Skeletal muscle cell (primary cell): ENCODE results near the gene CTNND2.

ENCODE experiments used
- DNase-seq: peaks from one replicate; pipeline ENCODE4 v3.0.0-alpha.2; 2010; ENCODE audit warnings: low read depth
- H3K4me3 ChIP-seq: 2 replicates; pipeline ENCODE4 v1.5.1; 2011; ENCODE audit warnings: low read depth, mild to moderate bottlenecking, control low read depth, low read length, moderate library complexity

Gene CTNND2

DNA sequence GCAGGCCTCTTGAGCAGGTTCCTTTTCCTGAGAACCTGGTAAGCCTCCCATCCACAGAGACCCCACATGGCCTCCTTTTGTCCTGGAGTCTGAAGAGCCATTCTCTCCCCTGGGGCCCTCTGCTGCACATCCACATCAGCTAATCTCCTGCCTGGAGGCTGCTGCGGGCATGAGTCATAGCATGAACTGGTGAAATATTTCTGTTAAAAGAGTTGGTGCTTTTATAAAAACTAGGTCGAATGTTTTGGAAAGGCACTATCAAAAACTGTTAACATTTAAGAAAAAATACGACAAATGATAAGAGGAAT, 399.4 kb downstream of the CTNND2 start:
- no peak overlapping the region for H3K4me3 ChIP-seq
- DNase-seq = peak; percentile 4

DNA sequence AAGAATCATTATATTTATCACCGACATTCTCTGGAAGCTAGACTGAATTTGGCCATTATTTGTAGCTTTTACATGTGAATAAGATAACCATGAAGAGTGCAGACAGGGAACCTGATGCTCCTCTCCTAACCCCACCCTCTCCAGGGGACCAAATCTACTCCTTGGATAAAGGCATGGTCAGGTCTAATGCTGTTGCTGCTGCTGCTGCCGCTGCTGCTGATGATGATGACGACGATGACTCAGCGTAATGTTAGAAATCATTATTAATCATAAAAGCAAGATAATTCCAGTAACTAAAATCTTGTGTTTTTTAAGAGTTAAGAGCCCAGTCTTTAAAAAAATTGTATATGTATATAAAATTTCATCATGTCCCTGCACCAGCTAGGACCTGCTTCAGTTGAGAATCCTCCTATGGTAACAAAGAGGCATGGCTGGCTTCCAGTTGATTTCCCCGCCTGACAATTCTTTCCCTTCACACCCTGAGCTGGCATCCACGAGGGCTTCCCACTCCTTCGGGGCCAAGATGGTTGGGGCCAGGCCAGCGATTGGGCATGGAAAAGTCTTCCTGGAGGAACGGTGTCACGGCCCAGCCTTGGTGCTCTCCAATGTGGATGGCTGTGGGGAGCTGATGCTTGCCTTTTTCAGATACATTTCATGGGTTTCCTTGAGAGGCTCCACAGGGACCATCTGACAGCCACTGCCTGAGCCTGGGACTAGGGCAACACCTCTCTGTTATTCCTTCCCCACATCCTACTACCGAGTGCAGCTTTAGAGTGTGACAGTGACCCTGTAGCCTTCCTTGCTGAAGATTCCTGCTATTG, 400.0 kb downstream of the CTNND2 start:
- no peak overlapping the region for H3K4me3 ChIP-seq

DNA sequence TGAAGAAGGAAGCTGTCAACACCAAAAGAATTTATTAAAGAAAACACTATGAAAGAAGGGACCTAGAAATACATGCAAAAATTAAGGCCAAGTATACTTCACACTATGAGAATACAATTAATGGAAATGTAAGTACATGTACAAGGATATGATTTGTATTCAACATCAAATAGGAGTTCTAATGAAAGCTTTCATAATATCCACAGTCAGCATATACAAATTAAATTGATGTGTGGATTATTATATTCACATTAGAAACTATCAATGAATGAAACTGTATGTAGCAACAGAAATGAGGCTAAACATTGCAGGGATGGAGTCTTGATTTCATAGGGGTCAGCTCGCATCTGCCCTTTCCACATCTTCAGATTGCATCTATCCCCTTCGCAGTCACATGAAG, 401.5 kb downstream of the CTNND2 start:
- no peak for DNase-seq
- H3K4me3 ChIP-seq = no peak overlapping the region

More for the DNA sequence above, 400.0 kb downstream of the CTNND2 start:
- no peak for DNase-seq

DNA sequence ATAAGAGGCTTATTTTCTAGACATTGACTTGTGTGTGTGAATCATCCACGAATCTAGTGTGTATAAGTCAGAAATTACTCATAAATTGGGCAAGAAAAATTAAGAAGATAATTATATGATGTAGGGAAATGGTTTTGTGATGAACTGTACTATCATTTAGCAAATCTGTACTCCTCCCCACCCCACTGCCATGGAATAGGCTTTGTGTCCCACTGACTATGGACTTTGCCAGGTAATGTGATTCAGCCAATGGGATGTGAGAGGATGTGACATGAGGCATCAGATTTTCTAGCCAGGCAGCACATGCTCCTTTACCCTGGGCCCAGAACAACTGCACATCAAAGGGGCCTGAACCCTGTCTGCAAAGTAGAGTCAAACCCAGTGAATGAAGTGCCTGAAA, 406.6 kb downstream of the CTNND2 start:
- DNase-seq = no peak
- H3K4me3 ChIP-seq = no peak overlapping the region

DNA sequence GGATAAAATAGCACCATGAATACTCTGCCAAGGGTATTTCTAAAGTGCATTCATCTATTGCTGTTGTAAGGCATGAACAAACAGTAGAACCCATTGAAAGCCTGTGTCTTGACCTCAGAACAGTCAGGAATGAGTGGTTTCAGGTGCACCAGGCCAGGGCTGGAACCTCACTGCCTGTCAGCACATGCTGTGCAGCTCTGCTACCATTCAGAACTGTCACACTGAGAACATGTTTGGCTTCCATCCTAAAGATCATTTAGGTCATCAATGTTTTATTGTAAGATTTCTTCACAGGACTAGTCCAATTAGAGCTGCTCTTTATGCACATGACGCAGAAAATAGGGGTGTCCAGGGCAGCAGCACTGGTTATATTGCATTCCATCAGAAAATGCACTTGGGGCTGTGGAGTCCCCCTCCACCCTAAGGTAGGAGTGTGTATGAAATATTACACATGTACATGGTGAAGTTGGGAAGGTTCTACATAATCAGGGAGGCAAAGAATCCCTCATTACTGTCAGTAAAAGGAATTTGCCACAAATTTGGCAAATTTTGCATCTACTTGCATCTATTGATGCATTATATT, 408.0 kb downstream of the CTNND2 start:
- no peak overlapping the region for H3K4me3 ChIP-seq
- DNase-seq = no peak

DNA sequence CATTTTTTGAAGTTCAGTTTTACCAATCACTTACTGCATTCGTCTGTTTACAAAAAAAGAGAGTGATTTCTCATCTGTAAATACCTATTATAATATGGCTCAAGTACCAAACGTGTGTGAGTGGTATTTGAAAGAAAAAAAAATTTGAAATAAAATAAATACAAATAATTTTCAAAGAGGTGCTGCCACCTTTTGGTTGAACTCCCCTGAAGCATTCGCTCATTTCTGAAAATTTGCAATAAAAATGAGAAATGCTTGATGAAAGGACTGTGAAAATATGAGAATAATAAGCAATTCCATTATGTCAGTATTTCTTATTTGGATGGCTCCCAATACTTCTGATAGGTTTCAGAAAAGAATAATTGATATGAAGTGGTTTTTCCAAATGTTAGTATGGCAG, 409.9 kb downstream of the CTNND2 start:
- DNase-seq = no peak
- no peak overlapping the region for H3K4me3 ChIP-seq

DNA sequence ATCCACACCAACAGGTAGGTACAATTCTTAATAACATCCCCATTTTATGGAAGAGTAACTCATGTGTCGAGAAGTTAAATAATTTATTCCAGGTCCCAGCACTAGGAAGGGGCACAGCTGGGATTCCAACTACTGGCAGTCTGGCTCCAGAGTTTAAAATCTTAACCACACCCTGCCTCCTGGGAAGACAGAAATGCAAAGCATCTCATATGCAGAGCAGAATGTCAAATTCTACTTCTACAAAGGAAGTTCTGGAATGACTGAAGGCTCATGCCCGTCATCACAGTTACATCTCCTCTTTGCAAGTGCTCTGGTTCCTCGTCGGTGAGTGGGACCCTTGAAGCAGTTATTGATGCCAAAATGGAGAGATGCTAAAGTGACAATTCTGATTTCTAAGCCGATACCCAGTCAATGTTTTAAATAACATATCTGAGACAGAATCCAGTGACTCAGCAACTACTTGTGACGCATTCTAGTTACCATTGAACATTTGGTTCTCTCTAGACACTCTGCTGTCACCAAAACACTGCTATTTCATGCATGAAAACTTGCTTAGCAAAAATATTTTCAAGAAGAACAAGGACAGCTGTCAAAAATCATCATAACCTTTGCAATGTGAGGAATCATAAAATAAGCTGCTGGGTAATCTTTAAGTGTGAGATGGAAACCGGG, 412.7 kb downstream of the CTNND2 start:
- H3K4me3 ChIP-seq = no peak overlapping the region
- no peak for DNase-seq

DNA sequence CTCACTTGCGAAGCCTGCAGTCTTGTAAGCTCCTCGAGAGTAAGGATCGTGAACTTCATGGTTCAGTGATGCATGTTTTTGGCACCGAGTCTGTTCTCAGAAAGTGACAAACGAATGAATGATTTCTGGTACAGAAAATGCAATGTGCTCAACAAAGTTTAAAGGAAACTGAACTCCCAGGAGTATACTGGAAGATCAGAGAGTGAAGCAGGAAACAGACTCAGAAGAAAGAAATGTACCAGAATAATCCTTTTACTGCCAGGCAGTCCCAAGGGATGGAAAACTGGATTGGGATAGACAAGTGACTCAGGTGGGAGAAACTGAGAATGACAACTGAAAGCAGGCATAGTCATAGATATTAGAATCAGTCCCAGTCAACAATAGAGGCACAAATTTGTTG, 420.6 kb downstream of the CTNND2 start:
- peak; percentile 78 for DNase-seq
- H3K4me3 ChIP-seq = no peak overlapping the region

DNA sequence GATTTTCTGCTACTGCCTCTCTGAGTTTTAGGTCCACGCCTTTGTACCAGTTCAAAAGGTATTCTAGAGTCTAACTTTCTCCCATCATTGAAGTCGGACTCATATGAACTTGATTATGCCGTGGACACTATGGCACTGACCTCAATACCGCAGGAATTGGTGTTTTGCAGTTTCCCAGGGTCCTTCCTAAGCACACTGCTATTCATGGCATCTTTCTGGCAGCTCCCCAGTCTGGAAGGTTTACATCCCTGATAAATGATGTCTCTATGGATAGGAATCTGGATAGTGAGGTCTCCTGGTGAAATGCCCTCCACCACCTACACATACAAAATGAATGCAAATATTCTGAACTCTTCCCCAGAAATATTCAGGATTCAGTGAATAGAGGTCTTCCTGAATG, 422.2 kb downstream of the CTNND2 start:
- peak; percentile 5 for DNase-seq
- no peak overlapping the region for H3K4me3 ChIP-seq

DNA sequence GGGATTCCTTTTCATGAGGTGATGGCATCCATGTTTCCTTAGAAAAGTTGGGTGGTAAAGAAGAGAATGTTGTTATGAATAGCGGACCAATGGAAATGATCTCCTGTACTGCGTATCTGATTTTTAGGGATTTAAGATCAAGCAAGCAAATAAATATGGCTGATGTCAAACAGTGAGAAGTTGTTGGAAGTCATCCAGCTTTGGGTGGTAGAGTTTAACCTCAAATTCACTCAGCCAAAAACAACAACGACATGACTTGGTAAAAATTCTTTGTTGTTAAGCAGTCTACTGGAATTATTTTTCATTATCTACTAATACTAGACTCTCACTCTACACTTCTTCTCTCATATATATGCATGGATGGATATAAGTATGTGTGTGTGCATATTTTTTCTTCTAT, 426.5 kb downstream of the CTNND2 start:
- no peak overlapping the region for H3K4me3 ChIP-seq
- peak; percentile 17 for DNase-seq

DNA sequence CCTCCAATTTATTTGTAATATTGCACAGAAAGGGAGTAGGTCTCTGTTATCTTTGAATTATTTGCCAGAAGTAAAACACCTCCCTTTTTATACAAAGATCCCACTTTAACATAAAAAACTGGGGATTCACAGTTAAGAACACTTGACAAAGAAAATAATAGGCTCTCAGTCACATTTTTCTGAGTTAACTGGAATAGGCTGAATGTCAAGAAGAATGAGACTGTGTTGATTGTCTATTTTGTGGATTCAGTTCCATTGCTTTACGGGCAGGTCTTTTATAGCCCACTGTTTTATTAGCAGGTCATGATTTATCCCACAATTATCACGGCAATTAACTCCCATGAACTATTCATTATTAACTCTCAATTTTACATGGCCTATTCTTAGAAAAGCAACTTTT, 427.4 kb downstream of the CTNND2 start:
- DNase-seq = no peak
- H3K4me3 ChIP-seq = no peak overlapping the region

DNA sequence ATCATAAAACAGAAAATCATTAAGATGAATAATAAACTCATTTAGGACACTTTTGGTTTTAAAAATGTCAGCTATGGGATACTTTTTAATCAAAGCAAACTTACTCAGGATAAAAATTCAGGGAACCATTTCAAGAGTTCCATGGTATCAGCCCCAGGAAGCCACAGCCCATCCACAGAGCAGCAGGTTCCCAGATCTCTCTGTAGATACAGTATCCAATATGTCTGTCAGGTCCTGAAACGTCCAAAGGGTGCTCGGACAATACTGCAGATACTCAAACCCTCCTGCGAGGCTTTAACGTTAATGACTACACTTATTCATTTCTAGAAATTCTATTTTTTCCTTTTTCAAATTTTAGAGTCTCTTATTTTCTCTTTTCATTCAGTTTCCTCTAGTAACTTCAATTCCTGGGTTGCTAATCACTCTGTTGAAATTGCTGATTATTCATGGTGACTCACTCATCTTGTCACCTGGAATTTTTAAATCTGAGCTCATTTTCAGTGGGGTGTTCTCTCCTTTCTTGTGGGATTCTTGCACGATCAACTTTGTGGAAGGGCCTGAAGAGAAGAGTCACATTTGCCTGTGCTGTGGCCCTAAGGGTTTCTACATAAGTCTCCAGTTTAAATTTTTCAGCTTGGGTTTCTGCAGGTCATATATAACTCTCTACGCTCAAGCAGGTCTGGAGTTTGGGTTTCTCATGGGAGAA, 435.8 kb downstream of the CTNND2 start:
- no peak overlapping the region for H3K4me3 ChIP-seq
- peak; percentile 3 for DNase-seq

DNA sequence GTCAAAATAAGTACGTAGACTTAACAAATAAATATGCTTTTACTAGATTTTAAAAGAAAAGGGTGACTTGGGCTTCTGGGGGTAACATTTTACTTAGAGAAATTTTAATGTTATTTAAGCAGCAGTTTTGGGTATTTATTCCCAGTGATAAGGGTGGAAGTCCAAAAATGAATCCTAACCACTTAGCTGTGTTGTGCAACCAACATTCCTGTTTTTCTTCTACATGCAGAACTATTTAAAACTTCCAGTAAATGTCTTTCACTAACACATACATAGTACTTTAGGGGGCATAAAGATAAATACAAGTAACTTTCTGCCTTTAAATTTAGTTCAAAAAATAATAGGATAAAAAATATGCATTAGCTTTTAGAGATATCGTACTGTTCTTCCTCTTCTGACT, 436.7 kb downstream of the CTNND2 start:
- no peak for DNase-seq
- H3K4me3 ChIP-seq = no peak overlapping the region

DNA sequence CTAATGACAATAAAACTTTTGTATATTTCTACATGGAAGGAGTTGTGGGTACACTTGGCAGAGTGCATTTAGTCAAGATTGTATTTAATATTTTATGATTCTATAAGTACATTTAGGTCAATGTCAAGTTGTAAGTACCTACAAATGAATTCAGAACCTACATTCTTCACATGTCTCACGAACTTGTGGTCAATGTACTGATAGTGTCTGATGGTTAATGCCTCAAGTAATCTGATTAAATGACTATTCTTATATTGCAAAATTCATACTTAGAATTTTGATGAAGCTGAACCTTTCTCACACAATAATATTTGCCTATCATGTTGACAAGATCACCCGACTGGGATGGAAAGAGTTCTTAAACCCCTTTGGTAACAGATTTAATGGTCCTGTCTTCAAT, 444.5 kb downstream of the CTNND2 start:
- H3K4me3 ChIP-seq = no peak overlapping the region
- no peak for DNase-seq

DNA sequence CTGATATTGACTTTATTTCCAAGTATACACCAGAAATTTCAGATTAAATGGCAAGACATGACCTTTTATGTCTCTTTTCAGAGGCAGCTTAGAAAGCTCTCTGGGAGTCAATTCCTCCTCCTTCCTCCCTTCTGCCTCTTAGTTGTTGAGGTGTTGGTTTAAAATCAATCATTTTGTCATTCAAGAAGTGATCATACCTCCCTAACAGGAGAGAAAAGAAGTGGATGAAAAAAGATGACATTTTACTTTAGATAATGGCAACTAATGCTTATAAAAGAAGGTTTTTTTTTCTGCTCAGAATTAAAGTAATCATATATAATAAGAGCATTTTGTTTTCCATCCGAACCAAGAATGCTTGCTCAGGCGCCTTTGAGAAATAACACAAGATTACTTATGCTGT, 448.7 kb downstream of the CTNND2 start:
- H3K4me3 ChIP-seq = no peak overlapping the region
- no peak for DNase-seq

DNA sequence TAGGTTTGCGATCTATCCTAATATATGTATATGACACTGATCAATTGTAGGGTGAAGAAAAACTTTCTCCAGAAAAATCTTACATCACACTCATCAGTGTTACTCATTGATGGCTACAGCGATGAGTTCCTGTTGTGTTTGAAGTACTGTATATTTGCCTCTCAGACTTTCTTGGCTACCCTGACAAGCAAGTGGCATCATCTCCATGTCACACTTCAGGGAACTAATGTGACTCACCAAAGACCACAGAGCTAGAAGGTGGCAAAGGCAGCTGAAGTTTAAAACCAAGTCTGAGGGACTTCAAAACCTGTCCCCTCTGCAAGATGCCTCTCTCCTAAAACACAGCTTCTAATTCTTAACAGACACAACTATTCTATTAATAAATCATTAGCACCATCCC, 451.4 kb downstream of the CTNND2 start:
- no peak for DNase-seq
- H3K4me3 ChIP-seq = no peak overlapping the region

DNA sequence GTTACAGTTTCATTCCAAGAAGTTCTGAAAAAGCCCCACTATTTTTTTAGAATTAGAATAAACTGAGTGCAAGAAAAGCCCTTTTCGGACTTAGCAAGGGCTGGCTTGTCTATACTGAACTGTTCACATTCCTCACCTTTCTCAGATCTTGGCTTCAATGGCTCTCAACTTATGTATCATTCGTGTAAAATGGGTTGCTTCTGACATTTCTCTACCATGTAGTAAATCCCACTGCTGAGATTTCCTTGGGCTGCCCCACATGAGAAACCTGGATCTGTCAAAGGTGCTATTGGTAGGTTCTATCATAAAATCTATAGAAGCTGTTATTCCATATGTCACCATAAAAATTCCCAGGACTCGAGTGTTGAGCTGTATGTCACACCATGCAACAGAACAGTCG, 454.3 kb downstream of the CTNND2 start:
- DNase-seq = no peak

DNA sequence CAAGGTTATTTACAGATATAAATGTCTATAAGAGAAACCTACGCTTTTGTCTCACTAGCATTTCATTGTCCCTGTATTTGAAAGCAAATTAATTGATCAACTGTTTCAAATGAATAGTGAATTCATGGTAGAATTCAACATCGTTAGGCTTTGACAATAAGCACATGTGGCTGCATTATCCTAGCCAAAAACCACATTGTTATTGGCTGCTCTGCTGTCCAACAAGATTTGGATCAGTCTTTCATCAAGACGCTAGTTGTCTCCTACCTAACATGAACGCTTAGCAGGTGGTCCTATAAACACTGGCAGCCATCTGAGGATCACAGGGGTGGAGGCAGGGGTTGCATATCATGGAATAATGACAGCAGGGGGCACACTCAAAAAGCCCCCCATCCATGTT, 455.0 kb downstream of the CTNND2 start:
- no peak for DNase-seq
- H3K4me3 ChIP-seq = no peak overlapping the region

More for the DNA sequence above, 454.3 kb downstream of the CTNND2 start:
- H3K4me3 ChIP-seq = no peak overlapping the region

DNA sequence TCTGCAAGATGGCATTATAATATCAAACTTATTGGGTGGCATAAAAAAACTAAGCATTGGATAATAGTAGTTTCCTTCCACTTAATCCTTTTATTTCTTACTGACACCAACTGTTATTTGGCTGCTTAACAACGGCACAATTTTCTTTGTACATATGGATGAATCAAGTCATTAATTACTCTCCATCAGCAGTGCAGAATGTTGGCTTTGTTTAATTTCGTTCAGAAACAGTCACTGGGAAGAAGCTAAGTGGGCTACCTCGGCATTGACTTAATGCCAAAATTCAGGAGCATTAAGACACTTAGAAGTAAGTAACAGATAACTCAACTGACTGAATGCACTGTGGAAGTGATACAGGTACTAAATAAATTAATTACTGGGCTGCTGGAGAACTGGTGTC, 460.4 kb downstream of the CTNND2 start:
- no peak overlapping the region for H3K4me3 ChIP-seq
- no peak for DNase-seq

DNA sequence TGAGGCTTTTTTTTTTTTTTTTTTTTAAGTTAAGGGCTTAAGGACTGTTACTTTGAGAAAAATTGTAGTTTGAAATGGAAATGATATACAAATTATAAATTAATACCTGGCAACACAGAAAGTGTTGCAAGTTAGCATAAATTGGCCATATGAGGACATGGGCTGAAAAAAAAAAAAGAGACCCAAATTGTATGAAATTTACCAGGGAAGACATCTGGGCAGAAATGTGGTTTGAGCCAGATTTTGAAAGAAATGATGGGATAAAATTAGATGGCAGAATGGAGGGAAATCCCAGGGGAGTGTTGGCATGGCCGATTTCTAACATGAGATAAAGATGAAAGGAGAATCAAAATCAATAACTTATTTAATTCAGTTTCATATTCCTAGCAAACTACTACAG, 472.1 kb downstream of the CTNND2 start:
- DNase-seq = no peak
- no peak overlapping the region for H3K4me3 ChIP-seq
